GM18868 (cell line): ENCODE results near the gene CEACAM8.
"Not testable (repeated sequence)": the region's sequence is repeated elsewhere in the genome, so short reads cannot be mapped to it uniquely, and the experiment has no call there.

Experiments used
- ATAC-seq: cut with Tn5 transposase; IDR thresholded peaks from one replicate; pipeline ENCODE4 v1.9.1; 2021; ENCODE audit warnings: mild to moderate bottlenecking, moderate library complexity; ENCODE audit not compliant: unreplicated experiment

The CEACAM8 gene

DNA sequence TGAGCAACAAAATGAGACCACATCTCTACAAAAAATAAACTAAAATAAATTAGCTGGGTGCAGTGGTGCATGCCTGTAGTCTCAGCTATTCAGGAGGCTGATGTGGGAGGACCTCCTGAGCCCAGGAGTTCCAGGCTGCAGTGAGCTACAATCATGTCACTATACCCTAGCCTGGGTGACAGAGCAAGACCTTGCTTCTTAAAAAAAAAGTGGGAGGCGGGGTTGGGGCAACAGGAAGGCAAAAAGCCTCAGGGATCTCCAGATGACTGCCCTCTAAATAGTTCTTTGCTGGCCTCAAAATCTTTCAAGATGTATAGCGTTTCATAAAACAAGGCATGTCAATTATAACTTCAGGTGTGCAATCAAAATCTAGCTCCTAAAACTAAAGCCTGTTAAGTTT is 18.5 kb downstream of the CEACAM8 start:
- no peak for ATAC-seq

DNA sequence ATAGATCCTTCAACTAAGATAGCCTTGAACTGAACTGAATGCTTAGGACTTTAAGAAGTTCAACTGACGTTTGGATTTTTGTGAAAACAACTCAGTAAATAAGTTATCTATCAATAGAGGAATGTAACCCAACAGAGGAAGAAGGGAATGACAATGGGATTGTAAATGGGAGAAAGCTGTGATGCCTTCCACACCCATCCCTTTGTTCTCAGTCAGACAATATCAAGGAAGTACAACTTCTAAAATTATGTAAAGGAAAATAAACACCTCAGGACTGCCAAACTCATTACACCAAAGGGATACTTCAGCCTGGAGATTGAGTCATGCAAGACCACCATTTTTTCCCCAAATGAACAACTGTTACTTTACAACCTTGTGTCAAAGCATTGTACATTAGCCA is 21.1 kb downstream of the CEACAM8 start:
- ATAC-seq = no peak

DNA sequence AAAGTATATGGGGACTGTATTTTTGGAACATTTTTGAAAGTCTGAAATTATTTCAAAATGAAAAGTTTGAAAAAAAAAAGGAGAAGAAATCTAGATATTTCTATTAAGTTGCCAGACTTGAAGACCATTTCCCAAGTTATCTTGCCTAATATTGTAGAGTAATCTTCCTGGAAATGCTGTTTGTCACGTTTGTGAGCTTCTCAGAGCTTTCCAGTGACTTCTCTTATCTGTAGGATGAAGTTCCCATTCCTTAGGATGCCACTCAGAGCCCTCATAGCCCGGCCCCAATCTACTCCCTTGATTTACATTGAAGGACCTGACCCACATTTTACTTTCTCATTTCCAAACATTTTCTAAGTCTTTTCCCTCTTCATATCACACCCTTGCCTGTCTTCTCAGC is 23.6 kb downstream of the CEACAM8 start:
- ATAC-seq = no peak

DNA sequence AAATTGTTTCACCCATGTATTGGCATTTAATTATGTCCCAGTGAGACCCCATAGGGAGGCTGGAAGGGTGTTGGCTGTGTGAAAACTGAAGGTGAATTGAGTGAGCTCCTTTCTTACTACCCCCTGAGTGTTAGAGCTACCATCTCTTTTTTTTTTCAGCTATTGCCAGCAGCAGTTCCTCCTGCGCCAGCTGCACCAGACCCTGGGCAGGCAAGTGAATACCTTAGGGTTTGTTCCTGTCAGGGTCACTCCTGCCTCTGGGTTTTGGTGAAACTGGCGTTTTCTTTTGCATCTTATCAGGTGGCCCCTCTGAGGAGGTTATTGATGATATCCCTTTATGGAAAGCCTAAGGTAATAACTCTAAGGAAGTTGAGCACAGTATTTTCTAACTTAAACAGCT is 25.5 kb downstream of the CEACAM8 start:
- ATAC-seq = no peak

DNA sequence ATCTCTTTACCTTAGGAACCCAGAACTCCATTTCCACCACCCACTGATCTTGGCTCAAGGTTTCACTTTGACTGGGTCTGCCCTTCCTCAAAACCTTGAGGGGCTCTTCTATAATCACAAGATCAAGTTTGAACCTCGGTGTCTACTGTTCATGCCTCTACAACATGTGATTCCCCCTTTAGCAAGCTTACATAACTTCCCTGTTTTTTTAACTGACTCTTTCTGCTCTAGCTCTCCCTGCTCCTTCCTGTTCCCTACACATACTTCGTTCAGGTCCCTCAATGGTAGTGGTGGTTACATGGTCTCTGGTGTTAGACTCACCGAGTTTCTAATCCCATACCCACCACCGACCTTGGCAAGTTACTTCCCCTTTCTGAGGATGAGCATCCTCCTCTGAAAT is 26.7 kb downstream of the CEACAM8 start:
- ATAC-seq = no peak

DNA sequence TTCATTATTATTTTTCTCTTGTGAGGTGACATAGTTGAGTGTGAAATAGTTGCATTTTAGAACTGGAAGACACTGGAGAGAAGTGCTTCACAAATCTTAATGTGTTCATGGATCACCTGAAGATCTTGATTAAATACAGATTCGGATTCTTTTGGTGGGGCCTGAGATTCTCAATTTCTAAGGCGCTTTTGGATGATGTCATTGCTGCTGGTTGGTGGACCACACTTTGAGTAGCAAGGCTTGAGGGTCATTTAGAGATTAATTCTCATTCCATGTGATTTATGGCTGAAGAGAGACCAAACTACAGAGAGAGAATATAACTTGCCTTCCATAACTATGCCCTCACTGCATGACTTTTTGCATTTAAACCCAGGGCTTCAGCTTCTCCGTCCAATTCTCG is 27.2 kb downstream of the CEACAM8 start:
- no peak for ATAC-seq

DNA sequence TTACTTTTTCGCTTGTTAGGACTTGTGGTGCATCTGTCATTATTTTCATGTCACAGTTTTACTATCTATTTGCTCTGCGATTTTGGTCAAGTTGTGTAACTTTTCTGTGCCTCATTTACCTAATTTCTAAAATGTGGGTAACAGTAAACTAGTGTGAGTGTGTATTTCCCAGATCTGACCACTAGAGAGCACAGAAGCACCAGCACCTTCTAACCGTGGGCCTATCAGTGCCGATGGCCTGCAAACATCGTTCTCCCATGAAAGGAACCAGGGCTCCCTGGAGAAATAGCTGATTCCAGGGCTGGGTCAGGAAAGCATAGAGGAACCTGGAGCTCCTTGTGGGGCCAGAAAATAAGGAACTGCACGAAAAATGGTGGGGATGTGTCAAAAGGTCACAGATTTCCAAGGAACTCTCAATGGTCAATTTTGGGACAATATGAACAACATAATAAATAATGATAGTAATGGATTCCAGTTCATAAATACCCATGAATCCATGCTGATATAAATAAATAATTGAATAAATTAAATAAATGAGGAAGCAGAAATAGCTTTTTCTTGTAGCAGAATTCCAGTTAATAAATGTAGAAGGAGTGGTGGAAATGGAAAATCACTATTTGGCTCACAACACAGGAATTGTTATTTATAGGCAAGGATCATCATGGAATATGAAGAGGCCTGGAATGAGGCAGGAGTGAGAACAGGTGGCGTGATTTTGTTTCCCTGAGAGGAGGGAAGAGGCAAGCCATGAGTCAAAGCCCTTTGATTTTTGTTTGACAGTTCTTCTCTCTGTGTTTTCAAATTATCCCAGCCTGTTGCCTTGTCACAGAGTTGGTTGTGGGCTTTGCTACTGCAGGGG is 31.1 kb downstream of the CEACAM8 start:
- ATAC-seq = no peak

DNA sequence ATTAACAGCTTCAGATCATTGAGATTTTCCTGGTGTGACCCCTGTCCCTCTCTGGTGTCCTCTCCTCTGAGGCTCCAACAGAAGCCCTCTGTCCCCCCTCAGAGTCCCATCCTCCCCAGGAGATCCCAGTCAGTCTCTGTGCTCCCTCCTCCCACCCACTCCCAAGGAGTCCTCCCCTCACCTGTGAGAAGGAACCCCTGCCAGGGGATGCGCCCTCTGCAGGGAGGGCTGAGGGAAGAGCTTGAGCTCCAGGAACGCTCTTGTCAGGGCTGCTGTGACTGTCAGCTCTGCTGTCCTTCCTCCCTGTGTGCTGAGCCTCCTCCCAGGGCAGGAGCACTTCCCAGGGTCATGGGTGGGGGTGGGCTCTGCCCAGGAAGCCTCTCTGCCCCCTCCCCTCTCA is 33.2 kb downstream of the CEACAM8 start:
- no peak for ATAC-seq

DNA sequence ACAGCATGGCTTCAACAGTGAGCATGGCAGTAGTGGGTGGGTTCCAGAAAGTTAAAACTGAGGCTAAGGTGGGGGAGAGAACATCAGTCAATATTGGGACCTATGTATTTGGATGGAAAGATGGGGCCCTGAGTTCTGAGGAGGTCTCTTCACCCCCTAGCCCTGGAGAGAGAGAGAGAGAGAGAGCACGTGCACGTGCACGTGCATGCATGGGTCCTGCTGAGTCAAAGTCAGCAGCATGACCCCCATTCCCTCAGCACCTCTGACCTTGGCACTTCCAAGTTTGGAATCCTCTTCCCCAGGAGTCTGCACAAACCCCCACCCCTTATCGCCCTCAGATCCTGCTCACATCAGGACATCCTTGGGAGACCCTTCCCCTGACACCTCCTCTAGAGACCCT is 34.0 kb downstream of the CEACAM8 start:
- ATAC-seq = no peak

DNA sequence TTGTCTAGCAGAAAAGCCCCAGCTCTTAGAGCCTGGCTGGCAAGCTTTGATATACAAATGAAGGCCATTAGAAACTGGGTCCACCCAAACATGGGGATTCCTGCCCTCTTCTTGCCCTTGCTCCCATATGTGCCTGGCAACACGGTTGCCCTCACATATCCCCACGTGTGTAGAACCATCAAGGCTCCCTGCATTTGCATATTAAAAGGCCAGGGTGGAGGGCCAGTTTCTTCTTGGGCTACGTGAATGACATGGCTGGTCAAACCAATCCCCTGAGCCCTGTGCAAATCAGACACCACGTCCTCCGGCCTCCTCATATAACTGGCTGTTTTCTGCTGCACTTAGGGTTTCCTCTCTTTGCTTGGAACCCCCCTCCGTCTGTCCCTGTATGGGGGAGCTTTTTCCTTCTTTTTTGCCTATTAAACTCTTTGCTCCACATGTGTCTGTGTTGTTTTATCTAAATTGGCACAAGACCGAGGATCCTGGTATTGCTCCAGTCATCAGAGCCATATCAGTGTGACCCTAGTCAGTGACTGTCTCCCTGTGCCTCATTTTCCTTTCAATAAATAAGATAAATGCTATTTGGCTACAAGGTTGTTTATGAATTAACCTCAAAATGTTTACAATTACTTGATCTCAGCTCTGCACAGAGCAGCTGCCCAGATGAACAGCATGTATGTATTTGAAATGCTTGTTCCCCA is 36.1 kb downstream of the CEACAM8 start:
- no peak for ATAC-seq

DNA sequence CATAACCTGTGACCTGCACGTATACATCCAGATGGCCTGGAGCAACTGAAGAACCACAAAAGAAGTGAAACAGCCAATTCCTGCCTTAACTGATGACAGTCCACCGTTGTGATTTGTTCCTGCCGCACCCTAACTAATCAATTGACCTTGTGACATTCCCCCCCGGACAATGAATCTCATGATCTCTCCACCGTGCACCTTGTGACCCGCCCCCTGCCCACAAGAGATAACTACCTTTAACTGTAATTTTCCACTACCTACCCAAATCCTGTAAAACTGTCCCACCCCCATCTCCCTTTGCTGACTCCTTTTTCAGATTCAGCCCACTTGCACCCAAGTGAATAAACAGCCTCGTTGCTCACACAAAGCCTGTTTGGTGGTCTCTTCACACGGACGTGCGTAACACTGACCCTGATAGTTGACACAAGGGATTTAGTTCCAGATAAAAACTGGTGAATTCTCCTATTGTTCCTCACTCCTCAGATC is 37.3 kb downstream of the CEACAM8 start:
- ATAC-seq = not testable (repeated sequence)

DNA sequence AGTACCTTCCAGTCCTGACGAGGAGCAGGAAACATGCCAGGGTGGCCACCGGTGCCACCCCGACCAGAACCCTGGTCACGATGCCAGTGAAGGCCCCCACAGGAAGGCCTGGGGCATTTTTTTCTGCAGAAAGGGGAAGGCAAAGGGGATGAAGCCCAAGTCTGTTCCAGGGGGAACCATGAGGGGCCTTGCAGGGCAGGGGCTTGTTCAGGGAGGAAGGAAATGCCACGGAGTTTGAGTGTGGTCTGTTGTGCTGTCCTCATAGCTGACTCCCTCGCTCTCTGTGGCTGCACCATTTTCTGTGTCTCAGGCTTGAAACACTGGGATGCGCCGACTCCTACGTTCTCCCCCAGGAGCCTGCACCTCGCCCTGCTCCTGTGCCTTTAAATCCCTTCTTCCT is 38.9 kb downstream of the CEACAM8 start:
- ATAC-seq = no peak

DNA sequence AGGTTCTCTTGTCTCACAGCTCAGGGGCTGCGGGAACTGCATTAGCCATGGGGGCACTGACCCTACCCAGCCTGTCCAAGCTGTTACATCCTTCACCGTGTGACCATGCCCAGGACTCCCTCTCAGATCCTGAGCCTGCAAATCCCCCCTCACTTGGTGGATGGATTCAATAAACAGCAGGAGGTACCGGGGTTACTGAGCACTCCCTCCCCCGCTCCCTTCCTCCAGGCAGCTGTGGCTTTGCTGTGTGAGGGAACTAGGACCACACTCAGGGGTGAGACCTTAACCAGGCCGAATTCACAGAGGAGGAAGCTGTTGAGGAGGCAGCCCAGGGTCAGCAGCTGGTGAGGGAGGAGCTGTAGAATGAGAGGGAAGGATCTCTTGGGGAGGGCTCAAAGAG is 39.4 kb downstream of the CEACAM8 start:
- ATAC-seq = no peak

DNA sequence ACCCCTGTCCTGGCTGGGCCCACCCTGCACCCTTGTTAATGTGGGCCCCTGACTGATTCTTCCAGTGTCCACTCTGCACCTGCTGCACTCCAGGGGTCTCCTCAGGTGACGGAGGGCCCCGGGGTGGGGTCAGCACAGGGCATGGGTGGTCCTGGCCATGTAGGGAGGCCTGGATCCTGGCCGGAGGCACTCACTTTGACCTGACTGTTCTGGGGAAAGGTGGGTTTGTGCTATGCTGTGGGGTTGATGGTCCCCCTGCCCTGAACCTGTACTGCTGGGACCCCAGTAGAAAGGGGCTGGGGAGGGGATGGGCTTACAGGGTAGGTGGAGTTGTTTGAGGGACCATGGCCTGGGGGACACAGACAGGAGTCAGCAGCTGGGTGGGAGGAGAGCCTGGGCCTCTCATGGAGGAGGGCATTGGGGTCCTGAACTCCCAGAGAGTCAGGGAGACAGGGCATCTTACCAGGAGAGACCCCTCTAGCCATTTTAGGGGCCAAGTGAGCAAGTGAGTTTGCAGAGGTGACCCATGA is 40.6 kb downstream of the CEACAM8 start:
- no peak for ATAC-seq

DNA sequence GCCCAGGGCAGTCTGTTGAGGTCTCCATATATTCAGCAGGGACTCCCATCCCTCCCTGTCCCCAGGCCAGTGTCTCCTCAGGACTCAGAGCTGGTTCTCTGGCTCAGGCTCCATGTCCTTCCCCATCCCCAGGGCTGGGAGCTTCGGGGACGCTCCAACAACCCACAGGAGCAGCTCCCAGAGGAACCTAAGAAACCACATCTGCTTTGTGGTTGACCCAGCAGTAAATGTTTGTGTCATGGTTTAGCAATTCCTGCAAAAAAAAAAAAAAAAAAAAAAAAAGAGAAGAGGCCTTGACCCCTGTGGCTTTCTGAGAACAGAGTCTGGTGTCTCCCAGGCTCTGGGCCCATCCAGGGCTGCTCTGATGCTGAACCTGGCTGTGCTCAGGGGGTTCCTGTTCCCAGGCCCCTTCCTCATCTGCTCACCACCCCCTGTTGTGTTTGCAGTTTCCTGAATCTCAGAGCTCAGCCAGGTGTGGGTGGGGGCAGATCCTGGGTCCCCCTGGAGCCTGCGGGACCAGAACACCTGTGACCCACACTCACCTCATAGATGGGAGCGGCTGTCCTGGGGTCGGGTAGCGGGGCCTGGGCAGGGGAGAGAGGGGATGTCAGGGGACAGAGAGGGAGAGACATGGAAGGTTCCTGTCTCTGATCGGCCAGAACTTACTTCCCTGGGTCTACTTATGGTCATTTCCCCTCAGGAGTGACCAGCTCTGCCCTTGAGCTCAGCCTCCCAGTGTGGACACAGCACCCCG is 41.3 kb downstream of the CEACAM8 start:
- no peak for ATAC-seq

DNA sequence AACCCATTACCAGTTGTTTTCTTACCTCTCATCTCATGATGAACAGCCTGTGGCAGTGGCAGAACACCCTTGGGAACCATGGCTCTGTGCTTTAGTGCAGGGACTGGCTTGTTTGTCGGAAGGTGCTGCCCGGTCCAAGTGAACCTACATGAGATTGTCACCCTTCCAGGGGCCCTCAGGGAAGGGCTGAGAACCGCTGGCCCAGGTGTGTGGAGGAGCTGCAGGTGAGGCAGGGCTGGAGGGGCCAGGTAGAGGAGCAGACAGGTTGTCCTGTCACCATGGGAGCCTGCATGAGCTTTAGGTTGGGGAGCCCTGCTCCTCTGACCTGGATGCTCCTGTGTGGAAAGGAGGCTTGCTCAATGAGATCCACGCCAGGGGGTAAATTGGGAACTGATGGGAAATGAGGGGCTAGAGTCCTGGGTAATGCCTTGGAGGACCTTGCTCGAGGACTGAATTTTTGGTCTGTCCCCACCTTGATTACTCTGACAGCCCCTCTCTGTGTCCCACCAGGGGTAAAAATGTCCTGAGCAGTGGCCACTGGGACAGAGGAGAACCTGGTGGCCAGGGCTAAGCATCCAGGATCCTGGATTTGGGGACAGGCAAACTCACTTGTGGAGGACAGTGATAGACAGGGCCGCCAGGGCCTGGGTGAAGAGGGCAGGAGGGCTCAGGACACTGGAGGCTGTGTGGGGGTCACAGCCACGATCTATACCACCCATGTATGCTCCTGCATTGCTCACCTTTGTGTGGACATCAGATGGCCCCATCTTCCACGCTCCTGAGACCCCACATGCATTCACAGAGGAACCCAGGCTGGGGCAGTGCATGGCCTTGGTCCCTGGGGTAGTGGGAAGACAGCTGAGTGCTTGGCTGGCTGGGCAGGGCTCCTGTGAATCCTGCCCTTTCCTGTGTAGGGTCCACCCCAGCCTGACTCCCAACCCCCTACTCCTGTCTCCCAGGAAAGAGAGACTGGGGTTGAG is 42.3 kb downstream of the CEACAM8 start:
- ATAC-seq = no peak

DNA sequence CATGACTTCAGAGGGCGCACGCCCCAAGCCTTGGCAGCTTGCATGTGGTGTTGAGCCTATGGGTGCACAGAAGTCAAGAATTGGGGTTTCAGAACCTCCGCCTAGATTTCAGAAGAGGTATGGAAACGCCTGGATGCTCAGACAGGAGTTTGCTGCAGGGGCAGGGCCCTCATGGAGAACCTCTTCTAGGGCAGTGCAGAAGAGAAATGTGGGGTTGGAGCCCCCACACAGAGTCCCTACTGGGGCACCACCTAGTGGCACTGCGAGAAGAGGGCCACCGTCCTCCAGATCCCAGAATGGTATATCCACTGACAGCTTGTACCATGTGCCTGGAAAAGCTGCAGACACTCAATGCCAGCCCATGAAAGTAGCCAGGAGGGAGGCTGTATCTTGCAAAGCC is 44.2 kb downstream of the CEACAM8 start:
- ATAC-seq = not testable (repeated sequence)

DNA sequence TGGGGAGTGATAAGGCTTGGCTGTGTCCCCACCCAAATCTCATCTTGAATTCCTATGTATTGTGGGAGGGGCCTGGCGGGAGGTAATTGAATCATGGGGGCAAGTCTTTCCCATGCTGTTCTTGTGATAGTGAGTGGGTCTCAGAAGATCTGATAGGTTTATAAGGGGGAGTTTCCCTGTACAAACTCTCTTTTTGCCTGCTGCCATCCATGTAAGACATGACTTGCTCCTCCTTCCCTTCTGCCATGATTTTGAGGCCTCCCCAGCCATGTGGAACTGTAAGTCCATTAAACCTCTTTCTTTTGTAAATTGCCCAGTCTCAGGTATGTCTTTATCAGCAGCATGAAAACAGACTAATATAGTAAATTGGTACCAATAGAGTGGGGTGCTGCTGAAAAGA is 45.7 kb downstream of the CEACAM8 start:
- not testable (repeated sequence) for ATAC-seq

DNA sequence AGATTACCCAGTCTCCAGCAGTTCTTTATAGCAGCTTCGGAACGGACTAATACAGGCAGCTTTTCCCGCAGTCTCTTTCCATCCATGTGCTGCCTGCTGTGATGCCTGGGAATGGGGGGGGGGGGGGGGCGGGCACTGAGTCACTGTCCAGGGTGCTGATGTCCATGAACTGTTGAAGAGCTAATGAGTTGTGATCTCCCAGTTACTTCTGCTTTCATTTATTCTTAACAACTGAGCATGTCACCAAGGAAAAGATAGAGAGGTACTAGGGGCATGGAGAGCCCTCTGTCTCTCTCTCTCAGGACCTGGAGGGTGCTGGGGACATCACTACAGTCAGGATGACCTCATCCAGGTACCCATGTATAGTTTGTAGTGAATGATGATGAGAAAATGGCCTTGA is 46.2 kb downstream of the CEACAM8 start:
- ATAC-seq = no peak

DNA sequence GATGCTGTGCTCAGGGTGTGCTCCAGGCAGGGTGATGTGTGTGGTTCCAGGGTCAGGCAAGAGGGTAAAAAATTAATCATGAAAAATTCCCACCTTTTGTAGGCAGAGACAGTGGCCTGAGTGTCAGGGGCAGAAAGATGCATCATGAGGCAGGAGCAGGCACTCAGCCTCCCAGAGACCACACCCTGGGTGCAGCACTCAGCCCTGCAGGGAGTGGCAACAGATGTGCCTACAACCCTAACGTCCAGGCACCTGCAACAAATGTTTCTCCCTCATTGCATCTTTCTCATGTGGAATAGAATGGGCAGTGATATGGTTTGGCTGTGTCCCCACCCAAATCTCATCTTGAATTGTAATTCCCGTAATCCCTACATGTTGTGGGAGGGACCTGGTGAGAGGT is 46.8 kb downstream of the CEACAM8 start:
- ATAC-seq = no peak
